Hematopoietic multipotent progenitor cell (in vitro differentiated cells): Measurements from ENCODE around the gene RHO. TPM values are rescaled to one million over a fixed set of nuclear protein-coding genes. Genes with fewer than 3 reads are reported as not detected.
A peak's percentile ranks its signal among the peaks of the same experiment; 100 is the strongest.

Experiments used
- DNase-seq, 3 donors: peaks; one replicate each; pipeline ENCODE4 v3.0.0-alpha.2; 2011 to 2015; ENCODE audit warnings: low read depth in 2 of 3, low spot score in 2 of 3
- total RNA-seq: library from RNA; depleted of rRNA; stranded (reverse); fragments of >200 nt; gene quantifications from one replicate; pipeline ENCODE4 v1.2.3, GENCODE V29; 2012

RHO gene
- total RNA-seq, 1 donor, result under 0.01 TPM

DNA sequence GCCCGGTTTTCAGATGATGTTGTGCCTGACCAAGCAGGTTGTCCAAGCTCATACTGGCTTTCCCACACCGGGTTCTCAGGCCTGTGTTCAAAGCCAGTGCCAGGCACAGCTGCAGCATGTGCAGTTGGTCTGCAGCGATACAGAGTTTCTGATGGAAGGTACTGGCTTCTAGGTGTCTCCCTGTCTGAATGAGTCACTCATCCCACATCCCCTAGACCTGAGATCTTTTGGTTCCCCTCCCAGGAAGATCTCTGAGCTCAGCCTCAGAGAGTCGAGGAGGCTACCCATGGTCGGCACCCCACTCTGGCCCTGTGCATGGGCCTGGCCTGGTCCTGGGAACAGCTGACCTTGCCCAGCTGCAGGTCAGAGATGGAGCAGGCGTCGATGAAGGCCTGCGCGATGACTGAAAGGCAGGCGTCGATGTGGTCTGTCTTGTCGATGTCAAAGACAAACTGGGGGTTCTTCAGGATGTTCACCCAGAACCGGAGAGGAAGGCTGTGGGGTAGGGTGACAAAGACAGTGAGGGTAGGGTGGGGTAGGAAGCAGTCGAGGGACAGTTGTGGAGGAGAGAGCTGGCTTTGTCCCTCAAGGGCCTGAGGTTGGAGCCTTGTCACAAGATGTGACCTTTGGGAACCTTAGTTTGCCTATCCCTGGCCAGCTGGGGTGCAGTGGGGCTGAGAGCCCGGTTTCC is 29.8 kb downstream of the RHO start:
- no peak for DNase-seq

DNA sequence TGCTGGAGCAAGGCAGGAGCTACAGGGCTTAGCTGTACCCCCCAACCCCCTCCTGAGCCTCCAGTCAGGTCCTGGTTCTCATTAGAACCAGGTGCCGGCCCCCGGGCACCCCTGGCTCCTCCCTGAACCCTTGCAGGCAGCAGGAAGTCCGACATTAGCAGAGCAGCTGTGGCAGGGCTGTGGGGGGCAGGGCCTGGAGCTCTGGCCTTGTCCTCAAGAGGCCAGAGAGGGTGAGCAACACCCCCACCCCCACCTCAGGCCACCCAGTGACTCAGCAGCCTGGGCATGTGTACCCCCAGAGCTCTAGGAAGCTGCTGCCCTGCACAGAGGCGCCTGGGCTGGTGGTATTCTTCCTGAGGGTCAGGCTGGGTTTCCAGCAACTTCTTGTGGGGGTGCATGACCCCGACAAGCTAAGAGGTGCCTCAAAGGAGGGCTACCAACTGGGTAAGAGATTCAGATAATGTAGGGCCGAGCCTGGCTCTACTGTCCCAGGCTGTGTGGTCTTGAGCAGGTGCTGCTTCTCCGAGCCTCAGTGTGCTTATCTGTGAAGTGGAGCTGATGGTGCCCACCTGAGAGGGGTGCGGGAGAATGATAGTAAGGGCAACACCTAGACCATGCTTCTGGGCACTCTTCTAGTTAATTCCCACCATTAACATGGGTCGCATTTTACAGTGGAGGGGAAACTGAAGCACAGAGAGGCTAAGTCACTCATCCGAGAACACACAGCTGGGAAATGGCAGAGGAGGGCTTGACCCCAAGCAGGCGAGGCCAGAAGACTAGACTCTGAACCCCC is 30.5 kb downstream of the RHO start:
- peak in 2 of 3 donors; percentile 22 to 47 for DNase-seq

- DNase-seq, result no peak
Measured at GRCh38 chr3:129559565-129560079, 31.2 kb downstream of the RHO start.

DNA sequence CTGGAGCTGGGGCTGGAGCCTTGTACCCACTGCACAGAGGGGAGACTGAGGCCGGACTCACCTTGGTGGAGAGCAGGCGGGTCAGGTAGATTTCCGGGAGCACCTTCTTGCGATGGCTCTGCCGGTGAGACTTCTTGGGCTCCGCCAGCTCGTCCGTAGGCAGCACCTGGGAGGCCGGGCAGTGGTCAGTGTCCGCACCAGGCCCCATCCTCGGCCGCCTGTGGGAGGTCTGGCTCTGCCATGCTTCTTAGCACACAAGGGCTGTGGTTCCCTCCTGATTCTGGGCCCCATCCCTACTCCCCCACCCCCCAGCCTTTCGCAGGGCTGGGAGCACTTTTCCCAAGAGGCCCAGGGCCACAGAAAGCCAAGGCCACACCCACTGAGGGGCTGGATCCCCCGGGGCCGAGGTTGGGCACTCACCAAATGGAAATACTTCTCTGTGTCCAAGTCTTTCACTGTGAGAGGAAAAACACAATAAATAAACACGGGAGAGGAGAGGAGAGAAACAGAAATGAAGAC is 31.9 kb downstream of the RHO start:
- no peak for DNase-seq

DNA sequence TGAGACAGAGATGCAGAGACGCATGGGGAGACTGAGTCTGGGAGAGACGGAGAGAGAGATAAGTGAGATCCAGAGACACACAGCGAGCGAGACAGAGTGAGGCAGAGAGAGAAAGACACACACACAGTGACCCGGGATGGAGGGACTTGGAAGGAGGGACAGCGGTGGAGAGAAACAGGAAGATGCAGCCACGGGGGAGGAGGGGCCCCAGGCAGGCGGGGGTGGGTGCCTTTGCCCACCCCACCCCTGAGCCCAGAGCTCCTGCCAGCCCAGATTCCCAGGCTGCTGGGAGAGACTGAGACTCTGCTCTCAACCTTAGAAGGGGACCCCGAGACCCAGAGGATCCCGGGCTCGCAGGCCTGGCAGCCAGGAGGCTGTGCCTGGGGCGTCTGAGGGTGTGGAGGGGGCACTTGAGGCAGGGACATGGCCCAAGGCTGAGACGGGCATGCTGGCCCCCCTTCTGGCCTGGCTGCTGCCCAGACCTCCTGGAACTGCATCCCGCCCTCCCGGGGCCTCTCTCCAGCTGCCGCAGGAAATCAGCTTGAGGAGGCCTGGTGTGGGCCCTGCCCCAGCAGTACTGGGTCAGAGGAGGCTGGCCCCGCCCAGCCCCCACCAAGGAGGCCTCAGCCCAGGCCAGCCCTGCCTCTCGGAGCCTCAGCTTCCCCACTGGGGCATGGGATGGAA is 32.6 kb downstream of the RHO start:
- no peak for DNase-seq

DNA sequence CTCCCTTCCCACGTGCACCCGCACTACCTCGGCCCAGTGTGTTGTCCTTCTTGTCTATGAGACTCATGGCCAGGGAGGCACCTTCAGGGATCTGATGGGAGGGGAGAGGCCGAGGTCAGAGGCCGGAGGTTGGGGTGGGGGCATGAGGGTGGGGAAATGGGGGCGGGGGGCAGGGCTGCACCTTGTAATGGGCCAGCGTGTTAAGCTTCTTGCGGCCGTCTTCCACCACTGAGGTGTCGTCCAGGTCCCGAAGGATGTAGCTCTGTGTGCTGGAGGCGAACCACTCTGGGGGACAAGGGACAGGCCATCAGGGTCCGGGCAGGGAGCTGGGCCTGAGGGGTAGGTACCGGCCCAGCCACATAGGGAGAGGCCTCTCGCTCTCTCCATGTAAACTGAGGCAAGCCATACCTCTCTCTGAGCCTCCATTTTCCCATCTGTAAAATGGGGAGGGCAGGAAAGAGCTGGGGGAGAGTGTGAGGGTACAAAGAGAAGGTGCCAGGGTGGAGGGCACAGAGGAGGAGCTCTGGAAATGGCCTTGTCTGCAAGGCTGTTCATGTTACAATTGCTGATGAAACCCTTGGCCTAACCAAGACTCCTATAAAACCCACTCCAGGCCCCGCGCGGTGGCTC is 33.3 kb downstream of the RHO start:
- no peak for DNase-seq

DNA sequence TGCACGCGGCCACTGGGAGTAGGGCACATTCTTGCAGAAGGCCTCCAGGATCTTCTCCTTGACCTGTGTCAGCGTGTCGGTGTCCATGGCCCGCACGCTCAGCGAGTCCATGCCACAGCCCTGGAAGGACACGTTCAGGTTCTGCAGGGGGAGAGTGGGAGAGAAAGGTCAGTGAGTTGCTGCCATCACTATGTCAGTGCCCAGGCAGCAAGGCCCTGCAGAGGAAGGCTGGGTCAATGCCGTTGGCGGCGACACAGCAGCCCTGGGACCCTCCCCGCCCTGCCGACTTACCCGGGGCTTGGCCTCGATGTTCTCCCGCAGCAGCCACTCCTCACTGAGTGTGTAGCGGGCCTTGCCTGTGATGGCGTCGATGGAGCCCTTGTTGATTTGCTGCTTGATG is 34.4 kb downstream of the RHO start:
- DNase-seq, result no peak

GRCh38 chr3:129563332-129563731 is 34.9 kb downstream of the RHO start:
- DNase-seq, result no peak

DNA sequence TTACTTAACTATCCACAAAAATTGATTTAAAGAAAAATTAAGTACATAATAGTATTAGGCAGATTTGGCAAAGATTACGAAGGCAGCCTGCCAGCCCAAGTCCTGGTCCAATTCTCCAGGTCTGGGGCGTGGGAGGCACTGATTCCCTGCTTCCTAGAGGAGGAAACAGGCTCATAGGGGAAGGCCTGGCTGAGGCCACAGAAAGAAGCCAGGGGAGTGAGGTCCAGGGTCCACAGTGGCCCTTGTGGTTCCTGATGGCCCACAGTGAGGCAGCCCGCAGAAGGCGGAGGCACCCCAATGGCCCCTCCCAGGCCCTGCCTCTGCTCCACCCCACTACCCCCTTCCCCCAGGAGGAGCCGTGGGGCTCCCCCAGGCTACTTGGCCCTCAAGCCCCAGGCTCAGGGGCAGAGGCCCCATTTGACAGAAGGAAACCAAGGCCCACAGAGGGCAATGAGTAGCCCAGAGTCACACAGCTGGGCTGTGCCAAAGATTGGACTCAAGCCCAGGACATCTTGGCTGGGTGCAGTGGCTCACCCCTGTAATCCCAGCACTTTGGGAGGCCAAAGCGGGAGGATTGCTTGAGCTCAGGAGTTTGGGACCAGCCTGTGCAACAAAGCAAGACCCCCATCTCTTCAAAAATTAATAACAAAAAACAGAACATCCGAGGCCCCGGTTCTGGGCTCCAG is 35.6 kb downstream of the RHO start:
- DNase-seq, result no peak

DNA sequence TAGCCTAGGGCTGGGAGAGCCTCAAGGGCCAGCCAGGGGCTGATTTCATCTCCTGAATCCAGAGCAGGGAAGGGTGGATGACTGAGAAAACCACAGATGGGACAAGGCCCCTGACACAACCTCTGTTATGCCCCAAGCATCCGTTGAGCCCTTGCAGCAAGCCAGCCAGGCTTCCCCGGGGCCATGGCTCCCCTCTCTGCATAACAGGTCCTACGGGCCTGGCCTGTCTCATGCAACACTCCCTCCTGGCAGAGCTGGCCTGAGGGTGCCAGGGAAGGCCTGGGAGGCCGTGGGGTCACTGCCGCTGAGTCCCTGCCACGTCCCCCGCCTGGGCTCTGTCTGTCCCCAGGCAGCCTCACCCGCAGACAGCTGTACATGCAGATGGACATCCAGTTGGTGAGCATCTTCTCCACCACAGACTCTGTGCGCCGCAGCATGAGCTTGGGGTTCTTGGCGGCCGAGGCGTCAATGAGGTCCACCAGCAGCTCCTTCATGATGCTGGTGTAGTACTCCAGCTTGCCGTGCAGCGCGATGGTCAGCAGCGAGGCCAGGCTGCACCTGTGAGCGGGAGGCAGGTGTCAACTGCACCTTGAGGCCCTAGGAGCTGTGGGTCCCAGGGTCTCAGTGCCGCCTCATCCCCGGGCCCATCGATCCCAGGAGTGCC is 36.7 kb downstream of the RHO start:
- no peak for DNase-seq

DNA sequence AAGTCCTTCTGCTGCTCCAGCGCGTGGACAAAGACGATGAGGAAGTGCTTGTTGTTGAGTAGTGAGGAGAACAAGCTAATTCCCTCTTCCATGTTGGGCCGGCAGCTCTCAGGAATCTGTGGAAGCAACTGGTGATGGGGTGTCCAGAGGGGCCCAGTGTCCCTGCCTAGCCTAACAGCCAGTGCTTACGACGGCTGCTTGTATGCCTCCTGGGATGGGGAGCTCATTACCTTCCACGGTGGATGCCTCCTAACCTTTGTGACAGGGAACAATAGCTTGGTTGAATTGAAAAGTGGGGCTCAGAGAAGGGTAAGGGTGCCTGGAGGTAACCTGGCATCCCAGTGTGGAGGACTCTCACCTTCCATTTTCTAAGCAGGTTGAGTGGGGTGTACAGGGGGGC is 37.5 kb downstream of the RHO start:
- no peak for DNase-seq

DNA sequence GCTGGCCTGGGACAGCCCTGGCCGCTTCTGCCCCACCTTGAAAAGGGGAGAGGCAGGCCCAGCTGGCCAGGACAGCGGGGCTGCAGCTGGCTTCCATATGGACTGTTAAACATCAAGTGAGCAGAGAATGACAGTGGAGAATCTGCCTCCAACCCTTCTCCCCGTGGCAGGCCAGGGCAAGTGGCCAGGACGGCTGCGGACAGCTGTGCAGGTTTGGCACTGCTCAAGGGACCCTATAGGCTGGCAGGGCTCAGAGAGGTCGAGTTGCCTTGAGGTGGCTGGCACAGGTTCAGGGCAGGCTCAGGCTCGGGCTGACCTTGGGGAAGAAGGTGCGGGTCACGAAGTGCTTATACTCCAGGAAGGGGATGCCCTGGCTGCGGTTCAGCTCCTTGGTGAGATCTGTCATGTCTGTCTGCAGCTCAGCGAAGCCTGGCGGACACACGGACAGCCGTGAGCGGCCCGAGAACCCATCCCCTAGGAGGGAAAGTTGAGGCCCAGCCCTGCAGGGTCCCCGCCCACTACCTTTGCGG is 38.8 kb downstream of the RHO start:
- no peak for DNase-seq

DNA sequence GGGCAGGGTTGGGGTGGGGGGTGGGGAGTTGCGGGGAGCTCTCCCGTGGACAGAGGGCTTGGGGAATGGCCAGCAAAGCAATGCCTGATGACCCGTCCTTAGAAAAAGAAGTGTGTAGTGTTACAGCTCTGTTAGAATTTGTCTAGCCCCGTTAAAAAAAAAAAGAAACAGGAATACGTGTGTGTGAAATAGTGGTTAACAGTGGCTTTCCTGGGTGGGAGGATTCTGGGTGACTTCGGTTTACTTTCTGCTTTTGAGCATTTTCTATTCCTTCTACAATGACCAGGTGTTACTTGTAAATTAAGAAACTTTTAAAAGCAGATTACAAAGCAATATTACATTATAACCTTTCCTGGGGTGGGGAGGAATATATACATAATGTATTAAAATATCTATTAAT is 39.5 kb downstream of the RHO start:
- DNase-seq, result no peak

DNA sequence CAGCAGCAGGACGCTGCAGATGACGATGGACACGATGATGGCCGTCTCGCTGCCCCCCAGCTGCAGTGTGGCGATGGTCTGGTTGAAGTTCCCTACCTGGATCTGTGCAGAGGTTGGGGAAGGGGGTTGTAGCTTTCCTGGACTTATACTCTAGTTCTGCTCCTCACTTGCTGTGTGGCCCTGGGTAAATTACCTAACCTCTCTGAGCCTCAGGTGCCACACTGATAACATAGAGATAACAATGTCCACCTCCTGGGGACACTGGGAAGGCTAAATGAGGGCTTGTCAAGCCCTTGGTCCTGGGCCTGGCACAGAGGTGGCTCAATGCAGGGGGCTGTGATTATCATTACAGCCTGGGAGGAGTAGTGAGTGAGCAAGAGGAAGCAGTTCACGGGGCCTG is 41.4 kb downstream of the RHO start:
- no peak for DNase-seq

DNA sequence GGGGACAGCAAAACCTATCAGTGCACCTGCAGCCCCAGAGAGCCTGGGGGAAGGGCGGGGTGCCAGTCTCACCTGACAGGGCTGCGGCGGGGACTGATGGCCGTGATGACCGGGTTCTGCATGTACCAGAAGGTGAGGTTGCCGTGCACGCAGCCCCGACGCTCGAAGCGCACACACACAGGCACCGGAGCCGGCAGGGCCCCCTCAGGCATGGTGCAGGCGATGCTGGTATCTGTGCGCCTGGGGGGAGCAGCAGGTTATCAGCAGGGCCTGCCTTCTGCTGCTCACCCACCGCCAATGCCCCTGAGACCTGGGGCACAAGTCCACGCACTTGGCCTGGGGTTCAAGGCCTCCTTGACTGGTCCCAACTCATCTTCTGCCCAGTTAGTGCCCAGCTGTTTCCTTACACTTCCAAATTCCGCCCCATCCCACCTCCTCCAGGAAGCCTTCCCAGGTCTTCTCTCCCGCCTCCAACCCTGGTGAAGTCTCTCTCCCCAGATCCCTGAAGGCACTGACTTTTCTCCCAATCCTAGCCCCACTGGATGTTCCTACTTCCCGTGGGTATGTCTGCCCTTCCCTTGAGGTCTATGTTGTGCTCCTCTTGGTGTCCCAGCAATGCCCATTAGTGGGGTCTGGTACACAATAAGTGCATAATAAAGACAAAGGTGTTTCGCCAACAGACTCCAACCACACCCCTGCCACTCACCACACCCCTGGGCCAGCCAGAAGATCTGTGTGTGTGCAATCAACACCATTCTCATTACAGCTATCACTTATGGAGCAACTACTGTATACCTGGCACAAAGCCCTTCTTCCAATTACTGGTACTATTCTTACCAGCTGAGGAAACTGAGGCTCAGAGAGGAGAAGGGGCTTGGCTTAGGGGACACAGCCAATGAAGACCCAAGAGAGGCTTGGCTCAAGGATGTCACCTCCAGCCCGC is 43.4 kb downstream of the RHO start:
- DNase-seq, result no peak

DNA sequence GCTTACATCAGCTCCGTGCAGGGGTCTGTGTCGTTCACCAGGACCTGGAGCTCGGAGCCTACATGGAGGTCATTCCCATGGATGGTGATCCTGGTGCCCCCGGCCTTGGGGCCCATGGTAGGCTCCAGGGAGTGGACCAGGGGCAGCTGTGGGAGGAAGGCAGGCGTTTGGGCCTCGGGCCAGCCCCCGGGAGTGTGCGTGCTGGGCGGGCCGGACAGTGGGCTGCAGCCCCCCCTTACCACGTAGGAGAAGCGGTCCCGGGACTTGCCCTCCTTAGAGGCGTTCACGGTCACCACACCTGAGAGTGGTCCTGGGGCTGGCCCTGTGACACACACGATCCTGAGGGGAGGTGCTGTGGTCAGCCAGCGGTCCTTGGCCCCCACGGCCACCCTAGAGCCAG is 44.2 kb downstream of the RHO start:
- no peak for DNase-seq

- DNase-seq, result no peak
Measured at GRCh38 chr3:129573493-129573892, 45.1 kb downstream of the RHO start.

GRCh38 chr3:129574206-129574605 is 45.8 kb downstream of the RHO start:
- DNase-seq, result no peak
